ENCODE results near the gene CD96.
"Not testable (repeated sequence)": the region's sequence is repeated elsewhere in the genome, so short reads cannot be mapped to it uniquely, and the experiment has no call there.

The CD96 gene

DNA sequence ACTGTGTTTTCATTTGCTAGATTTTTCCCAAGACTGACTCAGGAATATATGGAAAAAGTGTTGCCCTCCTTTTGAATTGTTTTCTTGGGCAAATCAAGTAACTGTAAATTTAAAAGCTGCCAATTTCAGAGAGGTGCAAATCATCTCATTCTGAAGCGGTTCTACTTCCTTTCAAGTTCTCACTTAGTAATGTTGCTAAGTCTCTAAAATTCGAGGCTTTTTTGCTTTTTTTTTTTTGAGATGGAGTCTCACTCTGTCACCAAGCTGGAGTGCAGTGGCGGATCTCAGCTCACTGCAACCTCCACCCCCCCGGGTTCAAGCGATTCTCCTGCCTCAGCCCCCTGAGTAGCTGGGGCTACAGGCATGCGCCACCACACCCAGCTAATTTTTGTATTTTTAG lies 130.5 kb downstream of the CD96 start:
- not testable (repeated sequence) for DNase-seq (ENCODE audit: low read depth in 2 of 2)

DNA sequence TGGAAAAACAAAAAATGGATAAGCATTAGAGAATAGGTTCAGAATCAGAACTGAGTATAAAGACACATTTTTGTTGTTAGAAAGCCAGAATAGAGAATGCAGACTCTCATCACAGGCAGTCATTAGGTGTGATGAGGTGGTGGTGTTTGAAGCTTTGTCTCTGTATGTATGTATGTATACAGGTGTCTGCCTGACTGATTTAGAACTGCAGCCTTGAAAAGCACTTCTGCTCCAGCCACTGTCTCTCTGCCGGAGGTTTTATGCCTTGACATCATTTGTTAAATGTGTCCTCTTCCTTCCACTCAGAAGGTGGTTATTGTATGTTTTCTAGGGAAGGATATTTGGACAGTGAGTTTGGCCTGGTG lies 133.8 kb downstream of the CD96 start:
- no peak for DNase-seq (ENCODE audit: low read depth in 2 of 2)

DNA sequence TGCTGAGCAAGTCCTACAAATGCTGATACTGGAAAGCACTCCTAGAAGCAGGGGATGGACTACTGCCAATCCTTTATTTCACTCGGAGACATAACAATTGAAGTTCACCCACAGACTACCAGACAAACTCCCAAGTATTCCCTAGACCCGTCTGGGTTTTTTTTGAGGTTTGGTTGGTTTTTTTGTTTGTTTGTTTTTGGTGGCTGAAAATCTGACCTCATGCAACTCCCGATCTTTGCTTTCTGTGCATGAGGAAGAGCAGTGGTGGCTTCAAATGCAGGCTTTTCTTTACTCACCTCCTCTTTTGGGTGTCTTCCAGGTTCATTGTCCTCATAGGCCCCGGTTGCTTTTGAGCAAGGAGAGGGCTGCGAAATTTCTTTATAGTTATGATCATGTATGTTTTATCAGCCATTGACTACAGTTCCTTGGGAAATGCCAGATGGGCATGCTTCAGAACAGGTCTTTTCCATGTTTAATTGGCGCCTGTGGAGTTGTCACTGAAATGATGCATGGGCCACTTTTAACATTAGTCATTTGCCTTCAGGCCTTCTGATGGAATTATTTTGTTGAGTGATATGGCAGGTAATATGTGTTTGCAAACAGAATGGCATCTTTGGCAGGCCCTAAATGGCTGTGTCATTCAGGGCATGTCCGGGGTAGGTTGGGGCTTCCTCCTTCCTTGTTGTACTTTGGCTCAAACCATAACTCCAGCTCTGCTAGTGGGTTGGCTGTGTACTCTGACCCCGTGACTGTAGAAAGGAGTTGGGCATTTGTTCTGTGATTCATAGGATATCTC lies 134.4 kb downstream of the CD96 start:
- DNase-seq (ENCODE audit: low read depth in 2 of 2) = no peak

DNA sequence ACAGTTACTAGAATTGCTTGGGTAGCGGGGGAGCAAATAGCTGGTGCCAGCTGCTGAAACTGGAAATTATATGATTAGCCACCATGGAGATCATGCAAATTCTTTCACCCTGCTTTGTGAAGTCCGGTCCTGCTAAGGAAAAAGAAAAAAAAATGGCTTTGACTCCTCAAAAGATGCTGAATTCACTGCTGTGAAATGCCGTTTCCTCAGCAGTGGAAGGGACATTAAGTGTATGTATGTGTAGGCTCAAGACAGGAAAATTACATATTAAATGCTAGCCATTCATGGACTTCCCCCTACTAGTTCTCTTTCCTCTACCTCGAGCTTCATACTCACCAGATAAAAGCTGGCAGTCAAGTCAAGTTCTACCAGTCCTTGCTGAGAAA lies 135.0 kb downstream of the CD96 start:
- DNase-seq (ENCODE audit: low read depth in 2 of 2) = no peak

DNA sequence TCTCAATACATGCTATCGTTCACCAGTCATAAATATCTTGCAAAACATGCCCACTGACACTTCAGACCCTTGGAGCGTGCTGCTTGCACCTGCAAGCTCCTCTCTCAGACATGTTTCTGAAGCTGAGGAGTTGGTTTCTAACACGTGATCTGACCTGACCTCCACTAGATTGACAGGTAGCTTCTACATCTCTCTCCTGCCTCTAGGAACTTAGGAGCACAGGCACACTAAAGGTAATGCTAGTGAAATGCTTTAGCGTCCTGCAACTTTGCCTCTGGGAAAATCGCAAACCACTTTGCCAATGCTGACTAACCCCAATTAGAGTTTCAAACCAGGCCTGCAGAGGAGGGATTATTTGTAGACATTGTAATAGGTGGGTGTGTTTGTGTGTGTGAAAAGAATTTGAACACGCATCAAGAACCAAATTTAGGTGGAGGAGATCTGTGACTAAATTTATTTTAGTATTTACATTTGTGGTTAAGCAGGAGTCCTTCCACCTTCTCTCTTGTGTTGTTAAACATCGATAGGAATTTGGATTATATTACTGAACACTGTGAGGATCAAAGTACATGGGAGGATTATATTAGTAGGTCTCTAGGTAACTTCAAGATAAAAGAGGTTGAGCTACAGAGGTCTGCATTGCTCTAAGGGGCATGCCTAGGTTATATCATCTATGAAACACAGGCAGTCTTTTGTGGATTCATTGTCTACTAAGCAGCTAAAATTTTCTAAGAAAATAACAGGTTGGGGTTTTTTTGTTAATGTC lies 139.8 kb downstream of the CD96 start:
- DNase-seq (ENCODE audit: low read depth in 2 of 2) = no peak

DNA sequence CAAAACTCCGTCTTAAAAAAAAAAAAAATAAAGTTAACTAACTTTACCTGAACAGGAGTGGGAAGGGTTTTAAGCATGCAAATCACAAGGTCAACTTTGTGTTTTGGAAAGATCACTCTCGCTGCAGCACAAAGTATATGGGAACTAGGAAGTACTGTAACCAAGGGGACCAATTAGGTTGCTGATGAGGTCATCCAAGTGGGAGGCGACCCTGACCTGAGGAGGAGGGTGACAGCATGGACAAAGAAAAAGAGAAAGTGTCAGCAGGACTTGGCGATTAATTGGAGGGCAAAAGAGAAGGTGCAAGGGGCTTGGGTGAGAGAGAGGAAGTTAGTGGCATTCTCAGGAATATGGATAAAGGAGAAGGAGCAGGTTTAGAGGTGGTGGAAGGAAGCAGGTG lies 142.6 kb downstream of the CD96 start:
- no peak for DNase-seq (ENCODE audit: low read depth in 2 of 2)

DNA sequence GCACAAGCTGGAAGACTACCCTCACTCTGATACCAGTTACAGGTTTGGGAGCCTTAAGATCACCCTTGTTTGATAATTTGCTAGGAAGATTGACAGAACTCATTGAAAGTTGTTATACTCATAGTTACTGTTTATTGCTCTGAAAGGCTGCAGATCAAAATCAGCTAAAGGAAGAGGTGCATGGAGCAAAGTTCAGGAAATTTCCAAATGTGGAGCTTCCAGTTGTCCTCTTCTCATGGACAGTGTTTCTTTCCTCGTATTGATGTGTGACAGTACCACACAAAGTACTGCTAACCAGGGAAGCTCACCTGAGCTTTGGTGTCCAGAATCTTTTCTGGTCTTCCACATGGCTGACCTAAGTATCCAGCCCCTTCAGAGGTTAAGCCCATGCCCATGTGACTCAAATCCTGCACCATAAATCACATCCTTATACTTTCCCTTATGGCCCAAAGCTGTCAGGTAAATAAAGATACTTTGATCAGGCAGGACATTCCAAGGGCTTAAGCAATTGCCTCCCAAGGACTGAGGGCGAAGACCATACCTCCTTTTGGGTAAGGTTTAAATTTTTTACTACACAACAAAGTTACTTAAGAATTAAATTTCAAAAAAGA lies 146.3 kb downstream of the CD96 start:
- DNase-seq (ENCODE audit: low read depth in 2 of 2) = no peak

DNA sequence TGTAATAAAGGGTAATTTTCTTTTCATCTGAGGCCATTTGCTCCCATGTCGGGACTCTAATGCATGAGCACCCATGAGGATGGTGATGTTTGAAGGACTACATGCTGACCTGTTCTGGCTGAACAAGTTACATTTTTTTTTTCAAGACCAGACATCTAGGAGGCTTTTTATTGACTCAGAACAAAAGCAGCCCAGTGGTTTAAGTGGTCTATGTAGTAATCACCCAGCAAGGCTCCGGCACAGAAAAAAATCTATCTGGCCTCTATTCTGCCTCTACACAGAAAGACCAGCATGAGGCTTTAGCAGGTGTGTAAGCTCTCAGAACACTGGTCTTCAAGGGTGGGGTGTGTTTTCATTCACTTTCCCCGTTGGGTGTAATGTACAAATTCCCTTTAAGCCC lies 148.2 kb downstream of the CD96 start:
- DNase-seq (ENCODE audit: low read depth in 2 of 2) = no peak

DNA sequence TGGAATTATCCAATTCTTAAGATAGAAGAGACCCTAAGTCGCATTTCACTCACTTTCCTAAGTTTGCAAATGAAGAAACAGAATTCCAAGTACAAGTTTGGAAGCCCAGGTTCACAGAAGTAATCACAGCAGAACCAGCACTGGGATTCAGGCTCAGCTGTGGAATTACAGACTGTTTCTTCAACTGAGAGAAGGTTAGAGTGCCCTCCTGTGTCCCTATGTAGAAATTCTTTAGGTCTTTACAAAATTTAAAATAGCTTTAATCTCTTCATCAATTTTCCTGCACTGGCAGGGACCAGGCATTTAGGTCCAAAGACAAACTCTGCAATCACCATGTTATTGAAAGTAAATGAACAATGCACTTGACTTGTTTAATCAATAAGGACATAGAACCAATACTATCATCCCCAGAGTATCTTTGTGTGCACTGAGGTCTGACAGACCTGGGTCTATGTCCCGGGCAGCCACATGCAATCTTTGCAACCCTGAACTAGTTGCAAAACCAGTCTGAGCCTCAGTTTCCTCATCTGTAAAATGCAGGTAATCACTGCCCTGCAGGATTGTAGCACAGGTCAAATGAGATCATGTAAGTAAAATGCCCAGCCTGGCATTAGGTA lies 149.4 kb downstream of the CD96 start:
- DNase-seq (ENCODE audit: low read depth in 2 of 2) = no peak

DNA sequence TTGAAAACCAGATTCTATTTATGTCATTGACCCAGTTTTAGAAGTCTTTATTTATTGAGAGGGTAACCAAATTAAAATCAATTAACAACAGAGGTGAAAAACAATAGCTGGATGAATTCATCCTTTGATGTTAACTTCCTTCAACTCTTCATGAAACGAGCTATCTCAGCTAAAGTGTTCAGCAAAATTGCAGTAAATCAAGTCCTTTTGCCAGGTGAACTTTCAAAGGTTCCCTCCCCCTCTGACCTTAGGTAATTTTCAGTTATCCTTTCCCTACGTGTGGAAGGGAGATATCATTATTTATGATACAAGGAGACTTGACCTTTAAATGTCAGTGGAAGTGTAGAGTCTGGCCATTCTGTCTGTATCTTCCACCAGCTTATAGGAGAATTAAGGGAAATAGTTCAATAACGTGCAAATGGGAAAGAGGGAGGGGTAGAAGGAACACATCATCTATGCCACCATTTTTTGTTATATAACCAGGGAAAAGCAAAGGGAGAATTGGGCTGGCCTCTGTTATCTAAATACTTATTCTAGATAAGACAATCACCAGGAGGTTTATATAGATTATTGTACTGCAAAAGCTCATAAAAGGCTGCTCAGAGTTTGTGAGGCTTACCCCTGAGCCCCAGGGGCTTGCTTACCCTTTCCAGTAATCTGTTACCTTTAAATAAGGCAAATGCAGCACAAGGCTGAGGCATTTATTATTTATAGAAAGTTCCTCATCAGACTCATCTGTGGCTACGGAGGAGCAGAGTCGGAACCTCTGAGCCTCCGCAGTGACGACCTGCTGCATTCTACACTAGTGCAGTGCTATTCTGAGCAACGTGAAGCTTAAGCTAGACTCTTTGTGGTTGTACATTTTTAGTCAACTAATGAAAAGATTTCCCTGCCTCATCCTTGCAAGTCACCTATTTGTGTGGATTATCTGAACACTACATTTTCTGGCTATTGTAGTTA lies 150.9 kb downstream of the CD96 start:
- DNase-seq (ENCODE audit: low read depth in 2 of 2) = no peak

DNA sequence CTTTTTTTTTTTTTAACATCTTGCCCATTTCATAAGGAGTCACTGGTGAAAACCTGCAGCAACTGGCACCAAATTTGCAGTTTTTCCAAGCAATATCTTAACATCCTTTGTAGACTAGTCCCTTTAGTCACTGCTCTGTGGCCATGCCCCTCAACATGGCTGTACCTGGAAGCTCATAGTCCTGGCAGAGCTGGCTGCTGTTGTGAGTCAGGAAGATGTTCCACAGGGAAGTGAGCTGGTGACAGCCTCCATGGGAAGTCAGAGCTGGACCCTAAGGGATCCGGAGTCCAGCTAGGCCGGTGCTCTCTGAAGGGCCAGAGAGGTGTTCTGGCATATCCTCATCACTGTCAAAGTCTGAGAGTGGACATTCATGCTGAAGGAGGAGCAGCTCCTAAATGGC lies 152.5 kb downstream of the CD96 start:
- DNase-seq (ENCODE audit: low read depth in 2 of 2) = no peak

DNA sequence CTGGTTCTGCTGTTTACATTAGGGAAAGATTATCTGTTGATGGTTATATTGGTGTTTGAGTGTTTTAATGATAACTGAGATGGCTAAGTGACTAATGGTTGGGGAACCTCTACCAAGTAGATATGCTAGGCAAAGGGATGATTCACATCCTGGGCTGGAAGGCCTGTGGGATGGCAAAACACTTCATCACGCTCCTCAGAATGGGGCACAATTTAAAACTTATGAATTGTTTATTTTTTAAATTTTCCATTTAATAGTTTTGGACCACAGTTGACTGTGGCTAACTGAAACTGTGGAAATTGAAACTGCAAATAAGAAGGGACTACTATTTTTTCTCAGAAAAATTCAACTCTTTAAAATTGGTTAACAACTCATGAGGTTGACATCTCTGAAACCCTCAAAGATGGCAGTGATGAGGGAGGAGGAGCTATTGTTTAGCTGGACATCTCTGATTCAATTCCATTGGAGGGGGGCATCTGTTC lies 153.7 kb downstream of the CD96 start:
- no peak for DNase-seq (ENCODE audit: low read depth in 2 of 2)

DNA sequence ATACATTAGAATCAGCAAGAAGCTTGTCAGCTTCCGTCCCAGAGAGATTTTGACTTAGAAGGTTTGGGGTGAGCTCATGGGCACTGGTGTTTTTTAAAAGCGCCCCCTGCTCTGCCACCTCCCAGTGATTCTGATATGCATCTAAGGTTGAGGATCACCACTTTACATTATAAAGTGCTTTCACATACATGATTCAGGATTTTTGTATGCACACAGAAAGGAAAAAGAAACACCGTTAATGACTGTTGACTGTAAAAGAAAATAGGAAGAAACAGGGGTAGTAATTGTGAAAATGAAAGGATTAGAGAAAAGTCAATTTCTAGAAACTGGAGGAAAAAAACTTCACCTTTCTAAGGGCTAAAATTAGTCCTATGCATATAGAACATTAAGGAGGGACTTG lies 158.1 kb downstream of the CD96 start:
- no peak for DNase-seq (ENCODE audit: low read depth in 2 of 2)

DNA sequence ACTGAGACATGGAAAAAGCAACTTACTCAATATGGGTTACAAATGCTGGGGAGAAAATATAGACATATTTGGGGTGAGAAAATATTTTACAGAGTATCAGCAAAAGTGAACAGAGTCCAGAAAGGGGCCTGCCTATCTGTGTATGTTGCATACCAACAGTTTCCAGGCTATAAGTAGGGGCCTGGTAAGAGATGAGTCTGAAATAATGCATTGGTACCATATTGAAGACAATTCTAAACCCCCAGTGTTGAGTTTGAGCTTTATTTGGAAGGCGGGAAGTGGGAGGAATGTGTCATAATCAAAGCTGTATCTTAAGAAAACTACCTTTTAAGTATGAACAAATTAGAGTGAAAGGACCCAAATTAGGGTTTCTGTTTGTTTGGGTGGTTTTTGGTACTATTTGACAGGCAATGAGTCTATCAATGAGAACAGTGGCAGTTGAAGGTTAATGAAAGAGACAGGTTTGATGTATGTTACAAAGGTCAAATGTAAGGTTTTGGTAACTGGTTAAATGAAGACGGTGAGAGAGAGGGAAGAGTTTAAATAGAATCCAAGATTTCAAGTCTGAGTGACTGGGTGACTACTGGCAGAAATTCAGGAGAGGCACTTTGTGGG lies 159.4 kb downstream of the CD96 start:
- DNase-seq (ENCODE audit: low read depth in 2 of 2) = no peak

Measured in stimulated activated CD8-positive, alpha-beta memory T cell treated with anti-CD3 and anti-CD28 coated beads, Interleukin-2, amount 100 ng/mL, for 1 hour (primary cell).